Measurements from ENCODE around the gene SCNM1. TPM values are rescaled to one million over a fixed set of nuclear protein-coding genes. Genes with fewer than 3 reads are reported as not detected.

SCNM1 gene
- total and polyA plus RNA-seq, 9 of the 15 experiments (the other 6 are each of a cell fraction or from before 2014, with no cell fraction given), result 17.2 to 204 (median 63.0) TPM

- Histone ChIP-seq H3K4me2 (ENCODE audit: insufficient read depth, low read length) (peak overlapping the region; percentile 83), H3K36me3 (ENCODE audit: control insufficient read depth, insufficient read depth, low read length) (peaks cover 22% of the 10 kb centered on the region; the same call in 2 of the 3 replicates), H2AFZ (ENCODE audit: low read depth, low read length) (no peak overlapping the region), H3K9me3 (replicated peaks; ENCODE audit: control insufficient read depth, insufficient read depth, low read depth, low read length) (no peaks in the 10 kb centered on the region), H3K4me1 (replicated peaks in 1 of 2; ENCODE audit: control insufficient read depth in 2 of 2, insufficient read depth in 2 of 2, low read length in 2 of 2) (peaks cover 11 to 15% of the 10 kb centered on the region in 2 experiments; a peak in 4 of 5 replicates), H3K27ac (ENCODE audit: extremely low read depth, low read depth, low read length) (peak overlapping the region; percentile 25; the same call in 1 of the 3 replicates), H3K9ac (ENCODE audit: insufficient read depth in 1 of 2, low read depth in 2 of 2, low read length in 2 of 2) (peak overlapping the region; percentile 49 to 81; a peak in 2 of 4 replicates), H3K9me1 (ENCODE audit: control insufficient read depth, insufficient read depth, low read length) (no peaks in the 10 kb centered on the region), H3K27me3 (ENCODE audit: control insufficient read depth in 2 of 2, insufficient read depth in 2 of 2, low read length in 2 of 2) (no peaks in the 10 kb centered on the region), H3K79me2 (ENCODE audit: control insufficient read depth, insufficient read depth, low read length) (peaks cover 46% of the 10 kb centered on the region), H4K20me1 (replicated peaks; ENCODE audit: control insufficient read depth, insufficient read depth, low read length) (no peaks in the 10 kb centered on the region), H3K4me3 (peak overlapping the region; percentile 56)
- peak in 3 of 4 experiments; percentile 22 to 46 (median 41) for DNase-seq (ENCODE audit: extremely low read depth in 1 of 4, low spot score in 3 of 4)
- intact Hi-C loops (cut with micrococcal nuclease), result loop anchor here (10.0 kb wide), 1 partner anchor 185 kb away; no protein-coding TSS in a partner anchor
- CTCF ChIA-PET (ENCODE audit: low intra/inter-chr PET ratio), result no interaction called here
- POLR2A ChIA-PET, result interaction anchor here (0.7 kb wide), 1 partner anchor 236 kb away, joined by 3 read pairs; no protein-coding TSS in a partner anchor
- peak; percentile 13; the same call in 1 of the 3 replicates for ATAC-seq
- BruUV-seq (replicated peaks), result no TSS peak
- no peak for FAIRE-seq
- 20% methylated on average over 10 of the region's 11 CpGs for WGBS (ENCODE audit: insufficient coverage, low coverage, missing lambda C conversion rate)
- in situ Hi-C loops (cut with MboI), result no loop called here
- TF ChIP-seq ZNF740 (CRISPR knock-in tag; IDR thresholded peaks at IDR 0.05), result peak; percentile 72; the same call in 1 of the 2 replicates
- TF ChIP-seq ZNF740 (tag; IDR thresholded peaks at IDR 0.05), result peak in 1 of 2 experiments; percentile 69; a peak in 2 of 4 replicates
- 0 out of 2 replicates have a peak, but pooled peaks have one; percentile 32 for TF ChIP-seq EGR1 (conservative IDR thresholded peaks at IDR 0.05)
- no peak for TF ChIP-seq CREB3L1 (IDR thresholded peaks at IDR 0.05; ENCODE audit: borderline replicate concordance, low read depth)
- peak; percentile 40; the same call in 1 of the 2 replicates for TF ChIP-seq CEBPG (CRISPR knock-in tag; IDR thresholded peaks at IDR 0.05)
- TF ChIP-seq CEBPG (tag; conservative IDR thresholded peaks at IDR 0.05 in 1 of 2, IDR thresholded peaks at IDR 0.05 in 1 of 2), result peak; percentile 54 to 61; a peak in 3 of 4 replicates
- TF ChIP-seq CUX1 (CRISPR knock-in tag; IDR thresholded peaks at IDR 0.05), result no peak
- peak; percentile 75 for TF ChIP-seq CEBPB (tag; IDR thresholded peaks at IDR 0.05)
- TF ChIP-seq KHSRP (IDR thresholded peaks at IDR 0.05), result no peak
- TF ChIP-seq FOSL1 (tag; conservative IDR thresholded peaks at IDR 0.05), result peak; percentile 41; the same call in 1 of the 2 replicates
- TF ChIP-seq ATF3 (IDR thresholded peaks at IDR 0.05), result 0 out of 2 replicates have a peak, but pooled peaks have one; percentile 51
- TF ChIP-seq ATF3 (CRISPR knock-in tag; conservative IDR thresholded peaks at IDR 0.05), result no peak
Observed at GRCh38 chr1:151199873-151200581, 34.1 kb downstream of the SCNM1 start.
